ENCODE measurements around the gene SEMA4C. TPM values are rescaled to one million over a fixed set of nuclear protein-coding genes. Genes with fewer than 3 reads are reported as not detected.

Gene SEMA4C
- 9.6 and 17.8 TPM in 2 replicates for total RNA-seq

GRCh38 chr2:96869822-96870625 lies at the start of gene SEMA4C:
Gene SEMA4C (minus strand): TSS chr2:96870080. CDS start chr2:96867886, 2,194 bp downstream.

GRCh38 chr2:96857667-96858372 lies 12.1 kb downstream of the SEMA4C start, which contains the start of gene ANKRD39:
Gene ANKRD39 (minus strand): TSS chr2:96858016. CDS start chr2:96857987, 29 bp downstream.

GRCh38 chr2:96843538-96844268 lies 26.2 kb downstream of the SEMA4C start, which contains the start of gene ANKRD23:
Gene ANKRD23 (minus strand): TSS chr2:96844021. CDS start chr2:96843992, 29 bp downstream.

GRCh38 chr2:96816127-96816835 lies 53.6 kb downstream of the SEMA4C start, which contains the start of gene CNNM3:
Gene CNNM3 (plus strand): TSS chr2:96816268. CDS start chr2:96816278, 10 bp downstream.

Other genes with a start within 250 kb of the SEMA4C start
- 16.1 and 23.9 TPM in 2 replicates for gene KANSL3, start 231.8 kb downstream of the SEMA4C start, total RNA-seq
- gene FER1L5, start 227.3 kb downstream of the SEMA4C start, total RNA-seq = under 0.01 TPM in 2 replicates
- 14.3 and 17.4 TPM in 2 replicates for gene LMAN2L, start 130.0 kb downstream of the SEMA4C start, total RNA-seq
- 3.1 and 4.3 TPM in 2 replicates for gene CNNM4, start 109.2 kb downstream of the SEMA4C start, total RNA-seq
- gene CNNM3, start 53.8 kb downstream of the SEMA4C start, total RNA-seq = 4.3 and 7.2 TPM in 2 replicates
- 0.48 and 2.1 TPM in 2 replicates for gene ANKRD23, start 26.1 kb downstream of the SEMA4C start, total RNA-seq
- gene ANKRD39, start 12.1 kb downstream of the SEMA4C start, total RNA-seq = 4.1 and 5.1 TPM in 2 replicates
- not detected in 2 replicates for gene FAM178B, start 116.5 kb upstream of the SEMA4C start, total RNA-seq
- 7.5 and 11.3 TPM in 2 replicates for gene FAHD2B, start 224.8 kb upstream of the SEMA4C start, total RNA-seq
- gene ANKRD36, start 243.1 kb upstream of the SEMA4C start, total RNA-seq = 7.2 and 11.3 TPM in 2 replicates